ENCODE results near the gene SLC6A1. TPM values are rescaled to one million over a fixed set of nuclear protein-coding genes. Genes with fewer than 3 reads are reported as not detected.

Gene SLC6A1
- total and polyA plus RNA-seq, 7 donors: 0.27 to 1.9 (median 0.36) TPM

DNA sequence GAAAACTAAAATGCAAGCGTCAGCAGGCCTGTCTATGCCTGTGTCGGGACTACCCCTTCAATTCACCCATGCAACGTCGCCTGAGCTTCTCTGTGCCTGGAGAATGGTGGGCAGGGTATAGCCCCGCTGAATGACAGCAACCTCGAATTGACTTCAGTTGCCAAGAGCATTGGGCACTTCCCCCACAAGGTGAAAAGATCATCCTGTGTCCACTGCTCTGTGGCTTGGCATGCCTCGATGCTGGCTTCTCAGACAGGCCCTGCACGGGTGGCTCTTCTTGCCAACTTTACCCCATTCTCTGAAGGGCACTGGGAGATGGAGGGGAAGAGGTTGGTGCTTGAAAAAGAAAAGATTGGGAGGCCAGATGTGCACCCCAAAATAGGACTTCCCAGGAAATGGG lies 3.3 kb downstream of the SLC6A1 start:
- no peak for ATAC-seq
- Histone ChIP-seq H3K4me1 (no peaks in the 10 kb centered on the region), H3K27me3 (ENCODE audit: insufficient read depth in 3 of 3, low read length in 2 of 3) (peaks cover 0 to 48% (median 16%) of the 10 kb centered on the region in 3 donors), H3K9me3 (no peaks in the 10 kb centered on the region), H3K36me3 (ENCODE audit: insufficient read depth in 1 of 2, low read depth in 1 of 2) (no peaks in the 10 kb centered on the region), H3K4me3 (no peak overlapping the region), H3K27ac (no peak overlapping the region)
- TF ChIP-seq, protein P1, sequence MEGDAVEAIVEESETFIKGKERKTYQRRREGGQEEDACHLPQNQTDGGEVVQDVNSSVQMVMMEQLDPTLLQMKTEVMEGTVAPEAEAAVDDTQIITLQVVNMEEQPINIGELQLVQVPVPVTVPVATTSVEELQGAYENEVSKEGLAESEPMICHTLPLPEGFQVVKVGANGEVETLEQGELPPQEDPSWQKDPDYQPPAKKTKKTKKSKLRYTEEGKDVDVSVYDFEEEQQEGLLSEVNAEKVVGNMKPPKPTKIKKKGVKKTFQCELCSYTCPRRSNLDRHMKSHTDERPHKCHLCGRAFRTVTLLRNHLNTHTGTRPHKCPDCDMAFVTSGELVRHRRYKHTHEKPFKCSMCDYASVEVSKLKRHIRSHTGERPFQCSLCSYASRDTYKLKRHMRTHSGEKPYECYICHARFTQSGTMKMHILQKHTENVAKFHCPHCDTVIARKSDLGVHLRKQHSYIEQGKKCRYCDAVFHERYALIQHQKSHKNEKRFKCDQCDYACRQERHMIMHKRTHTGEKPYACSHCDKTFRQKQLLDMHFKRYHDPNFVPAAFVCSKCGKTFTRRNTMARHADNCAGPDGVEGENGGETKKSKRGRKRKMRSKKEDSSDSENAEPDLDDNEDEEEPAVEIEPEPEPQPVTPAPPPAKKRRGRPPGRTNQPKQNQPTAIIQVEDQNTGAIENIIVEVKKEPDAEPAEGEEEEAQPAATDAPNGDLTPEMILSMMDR (IDR thresholded peaks at IDR 0.05): no peak
- intact Hi-C loops (cut with DNase I): no loop called here
- 78 to 85% (median 78%) methylated on average over 8 of the region's 8 CpGs for WGBS, 3 donors
- no peak for DNase-seq

DNA sequence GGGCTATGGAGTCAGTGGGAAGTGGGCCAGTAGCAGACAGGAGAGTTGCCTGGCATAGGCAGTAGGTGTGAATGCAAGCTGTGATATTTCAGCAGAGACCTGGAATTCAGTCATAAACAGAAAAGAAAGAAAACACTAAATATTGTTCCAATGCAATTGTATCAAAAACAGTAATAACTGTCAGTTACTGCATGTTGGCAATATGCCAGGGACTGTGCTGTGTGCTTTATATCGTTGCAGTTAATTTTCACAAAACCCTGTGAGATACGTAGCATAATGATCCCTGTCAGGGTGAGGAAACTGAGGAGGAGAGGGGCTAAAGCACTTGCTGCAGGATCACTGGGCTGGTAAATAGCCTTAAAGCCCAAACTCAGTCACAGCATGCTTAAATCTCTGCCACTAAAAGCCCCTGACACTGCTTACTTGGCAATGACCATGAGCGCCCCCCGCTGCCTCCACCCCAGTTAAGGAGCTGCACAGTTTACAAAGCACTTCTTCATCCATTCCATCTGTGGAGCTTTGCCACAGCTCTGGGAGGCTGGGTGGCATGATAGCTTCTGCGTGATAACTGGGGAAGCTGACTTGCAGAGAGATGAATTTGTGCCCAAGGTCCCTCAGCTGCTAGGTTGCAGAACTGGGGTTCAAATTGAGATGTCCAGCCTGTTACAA lies 3.9 kb downstream of the SLC6A1 start:
- no peak for DNase-seq
- Histone ChIP-seq H3K36me3 (ENCODE audit: insufficient read depth in 1 of 2, low read depth in 1 of 2) (no peaks in the 10 kb centered on the region), H3K27me3 (ENCODE audit: insufficient read depth in 3 of 3, low read length in 2 of 3) (peaks cover 0 to 48% (median 13%) of the 10 kb centered on the region in 3 donors), H3K9me3 (no peaks in the 10 kb centered on the region), H3K4me1 (no peaks in the 10 kb centered on the region), H3K4me3 (no peak overlapping the region), H3K27ac (no peak overlapping the region)
- TF ChIP-seq, protein P1 (IDR thresholded peaks at IDR 0.05): no peak
- 65 to 69% (median 66%) methylated on average over 5 of the region's 5 CpGs for WGBS, 3 donors
- ATAC-seq: no peak
- intact Hi-C loops (cut with DNase I): no loop called here

DNA sequence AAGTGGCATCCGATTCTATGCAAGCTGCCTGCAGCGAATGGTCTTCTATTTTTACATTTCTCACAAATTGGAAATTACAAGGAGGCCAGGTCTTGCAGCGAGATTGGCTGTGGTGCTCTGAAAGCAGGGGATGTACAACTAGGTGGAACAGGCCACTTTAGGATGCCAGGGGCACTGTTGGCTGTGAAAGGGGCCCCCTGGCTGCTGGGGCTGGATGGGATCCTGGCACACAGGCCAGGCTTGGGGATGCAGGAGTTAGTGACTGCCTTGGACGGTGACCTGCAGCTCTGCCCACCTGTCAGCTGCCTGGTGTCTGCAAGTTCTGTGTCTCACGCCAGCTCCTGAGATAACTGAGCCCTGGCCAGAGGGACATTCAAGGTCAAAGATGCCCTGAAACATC lies 4.6 kb downstream of the SLC6A1 start:
- H3K4me3 ChIP-seq: no peak overlapping the region
- H3K27ac ChIP-seq: no peak overlapping the region
- H3K4me1 ChIP-seq: no peaks in the 10 kb centered on the region
- TF ChIP-seq, protein P1 (IDR thresholded peaks at IDR 0.05): no peak
- no peak for ATAC-seq
- H3K27me3 ChIP-seq (ENCODE audit: insufficient read depth in 3 of 3, low read length in 2 of 3): peaks cover 0 to 42% (median 15%) of the 10 kb centered on the region in 3 donors
- H3K9me3 ChIP-seq: no peaks in the 10 kb centered on the region
- DNase-seq: no peak
- intact Hi-C loops (cut with DNase I): no loop called here
- WGBS, 3 donors: 55 to 74% (median 60%) methylated on average over 5 of the region's 5 CpGs
- H3K36me3 ChIP-seq (ENCODE audit: insufficient read depth in 1 of 2, low read depth in 1 of 2): no peaks in the 10 kb centered on the region

DNA sequence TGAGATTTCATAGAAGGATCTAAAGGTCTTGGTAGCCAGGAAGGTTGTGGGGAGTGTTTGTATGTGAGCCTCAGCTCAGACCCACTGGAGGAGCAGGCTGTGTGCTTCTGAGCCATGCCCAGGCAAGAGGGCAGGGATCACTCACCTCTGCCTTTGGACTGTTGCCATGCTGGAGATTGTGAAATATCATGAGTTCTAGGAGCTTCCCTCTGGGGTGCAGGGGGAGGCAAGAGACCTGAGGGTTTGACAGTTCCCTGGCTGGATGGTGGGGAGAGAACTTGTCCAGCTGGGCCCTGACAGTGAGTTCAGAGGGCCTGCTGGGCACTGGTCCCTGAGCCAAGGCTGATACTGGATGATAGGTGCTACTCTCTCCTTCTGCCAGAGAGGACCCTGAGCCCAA lies 6.0 kb downstream of the SLC6A1 start:
- TF ChIP-seq, protein P1 (IDR thresholded peaks at IDR 0.05): no peak
- Histone ChIP-seq H3K27me3 (ENCODE audit: insufficient read depth in 3 of 3, low read length in 2 of 3) (peaks cover 0 to 34% (median 10%) of the 10 kb centered on the region in 3 donors), H3K36me3 (ENCODE audit: insufficient read depth in 1 of 2, low read depth in 1 of 2) (no peaks in the 10 kb centered on the region), H3K4me3 (no peak overlapping the region), H3K4me1 (no peaks in the 10 kb centered on the region), H3K27ac (no peak overlapping the region), H3K9me3 (no peaks in the 10 kb centered on the region)
- intact Hi-C loops (cut with DNase I): no loop called here
- ATAC-seq (no peak), DNase-seq (no peak)

All from psoas muscle (tissue), 8 donors.